HepG2 (cell line): ENCODE results near the gene AGBL3. TPM values are rescaled to one million over a fixed set of nuclear protein-coding genes. Genes with fewer than 3 reads are reported as not detected.

Experiments
- AGO1 ChIP-seq: fragments of 200-400 bp; formaldehyde crosslinking; IDR thresholded peaks from 2 replicates; pipeline ENCODE4 v1.6.1; 2017; ENCODE audit warnings: mild to moderate bottlenecking, low read depth, low read length, moderate library complexity; ENCODE audit not compliant: poor library complexity, severe bottlenecking
- CAMTA2 ChIP-seq: sonication (generic); formaldehyde crosslinking; IDR thresholded peaks from 2 replicates; pipeline ENCODE4 v1.4.0; 2020; ENCODE audit warnings: mild to moderate bottlenecking, missing genetic modification reagents, borderline replicate concordance
- CEBPB ChIP-seq: IDR thresholded peaks from 2 replicates; pipeline ENCODE4 v1.6.1; 2011; ENCODE audit warnings: low read depth, low read length, improper control_type of control experiment, borderline replicate concordance
- CREM ChIP-seq, 2 experiments: sonication (generic) in 1 of 2; formaldehyde crosslinking in 1 of 2; IDR thresholded peaks; 2 replicates each; pipeline versions ENCODE4 v1.4.0 to v1.6.1; 2016 to 2020; ENCODE audit warnings: antibody characterized with exemption in 1 of 2, mild to moderate bottlenecking in 1 of 2, missing genetic modification reagents in 1 of 2
- CSRNP1 ChIP-seq: sonication (generic); formaldehyde crosslinking; IDR thresholded peaks from 2 replicates; pipeline ENCODE4 v1.8.1; 2023; ENCODE audit warnings: mild to moderate bottlenecking, missing genetic modification reagents
- GRHL1 ChIP-seq: sonication (generic); formaldehyde crosslinking; conservative IDR thresholded peaks from 2 replicates; pipeline ENCODE4 v1.8.0; 2022; ENCODE audit warnings: missing genetic modification reagents
- HMG20A ChIP-seq: IDR thresholded peaks from 2 replicates; pipeline ENCODE4 v1.6.1; 2016; ENCODE audit warnings: borderline replicate concordance
- MAFK ChIP-seq, 2 experiments: IDR thresholded peaks in 1 of 2; conservative IDR thresholded peaks in 1 of 2; 2 replicates each; pipeline ENCODE4 v1.6.1; 2011; ENCODE audit warnings: improper control_type of control experiment in 2 of 2, low read length in 2 of 2
- MBNL3 ChIP-seq: fragments of 250-450 bp; sonication (Bioruptor Pico); conservative IDR thresholded peaks from 2 replicates; pipeline ENCODE4 v1.8.0; 2022; ENCODE audit warnings: mild to moderate bottlenecking, inconsistent platforms
- MTA3 ChIP-seq: sonication (generic); formaldehyde crosslinking; IDR thresholded peaks from 2 replicates; pipeline ENCODE4 v1.4.0; 2020; ENCODE audit warnings: missing genetic modification reagents
- NCOA5 ChIP-seq: sonication (generic); formaldehyde crosslinking; IDR thresholded peaks from 2 replicates; pipeline ENCODE4 v1.4.0; 2020; ENCODE audit warnings: missing genetic modification reagents
- RBM22 ChIP-seq: fragments of 200-400 bp; formaldehyde crosslinking; optimal IDR thresholded peaks from 2 replicates; pipeline ENCODE3; 2017; ENCODE audit warnings: mild to moderate bottlenecking, low read length, moderate library complexity
- SAP130 ChIP-seq: IDR thresholded peaks from 2 replicates; pipeline ENCODE4 v1.6.1; 2016; ENCODE audit warnings: low read depth
- SP4 ChIP-seq: sonication (generic); formaldehyde crosslinking; IDR thresholded peaks from 2 replicates; pipeline ENCODE4 v1.8.1; 2023; ENCODE audit warnings: mild to moderate bottlenecking, missing genetic modification reagents
- TARDBP ChIP-seq: sonication (generic); formaldehyde crosslinking; IDR thresholded peaks from 2 replicates; pipeline ENCODE4 v1.8.0; 2022; ENCODE audit warnings: mild to moderate bottlenecking, missing genetic modification reagents
- YEATS2 ChIP-seq: sonication (generic); formaldehyde crosslinking; IDR thresholded peaks from 2 replicates; pipeline ENCODE4 v1.4.0; 2020; ENCODE audit warnings: missing genetic modification reagents, borderline replicate concordance
- ZBTB7B ChIP-seq: sonication (generic); formaldehyde crosslinking; IDR thresholded peaks from 2 replicates; pipeline ENCODE4 v1.4.0; 2020; ENCODE audit warnings: missing genetic modification reagents
- ZC3H13 ChIP-seq: sonication (generic); formaldehyde crosslinking; IDR thresholded peaks from 2 replicates; pipeline ENCODE4 v1.8.1; 2023; ENCODE audit warnings: mild to moderate bottlenecking, missing genetic modification reagents, moderate library complexity
- ZNF138 ChIP-seq: sonication (generic); formaldehyde crosslinking; IDR thresholded peaks from 2 replicates; pipeline ENCODE4 v1.5.0; 2020; ENCODE audit warnings: mild to moderate bottlenecking, low read depth, missing genetic modification reagents
- ZNF20 ChIP-seq: sonication (generic); formaldehyde crosslinking; IDR thresholded peaks from 2 replicates; pipeline ENCODE4 v1.4.0; 2020; ENCODE audit warnings: mild to moderate bottlenecking, moderate library complexity, missing genetic modification reagents
- ZNF839 ChIP-seq: sonication (generic); formaldehyde crosslinking; IDR thresholded peaks from 2 replicates; pipeline ENCODE4 v1.4.0; 2020; ENCODE audit warnings: missing genetic modification reagents, mild to moderate bottlenecking, borderline replicate concordance
- polyA plus RNA-seq, 8 experiments: library from polyadenylated mRNA; depleted of rRNA in 3 of 8; stranded (reverse) in 7 of 8; unstranded in 1 of 8; fragments of >200 nt; fragmentation: Illumina TruSeq in 4 of 8; extraction: Trizol in 4 of 8; gene quantifications; 2 replicates each; pipeline versions ENCODE4 v1.2.1 to v1.2.3, GENCODE V29; 2011 to 2016; ENCODE audit warnings: low read depth in 4 of 8, missing spikeins in 1 of 8, mixed read lengths in 1 of 8; ENCODE audit not compliant: insufficient read depth in 1 of 8
- total RNA-seq, 5 experiments: library from RNA; depleted of rRNA; stranded (reverse); fragments of >200 nt; fragmentation: Illumina TruSeq; extraction: Trizol; gene quantifications; 2 replicates each; pipeline ENCODE4 v1.2.3, GENCODE V29; 2016; ENCODE audit warnings: low read depth in 1 of 5
- TF ChIP-seq, protein P1 (sequence below): sonication (generic); formaldehyde crosslinking; IDR thresholded peaks from 2 replicates; pipeline ENCODE4 v1.4.0; 2020; ENCODE audit warnings: missing genetic modification reagents, borderline replicate concordance

The AGBL3 gene
- total and polyA plus RNA-seq, 2 of the 13 experiments (the other 11 are each of a cell fraction or from before 2014, with no cell fraction given): 2.2 to 7.2 TPM

GRCh38 chr7:135094472-135095237 lies 108.3 kb downstream of the AGBL3 start (continued):
- no peak for TF ChIP-seq GRHL1 (CRISPR knock-in tag)
- TF ChIP-seq, protein P1, sequence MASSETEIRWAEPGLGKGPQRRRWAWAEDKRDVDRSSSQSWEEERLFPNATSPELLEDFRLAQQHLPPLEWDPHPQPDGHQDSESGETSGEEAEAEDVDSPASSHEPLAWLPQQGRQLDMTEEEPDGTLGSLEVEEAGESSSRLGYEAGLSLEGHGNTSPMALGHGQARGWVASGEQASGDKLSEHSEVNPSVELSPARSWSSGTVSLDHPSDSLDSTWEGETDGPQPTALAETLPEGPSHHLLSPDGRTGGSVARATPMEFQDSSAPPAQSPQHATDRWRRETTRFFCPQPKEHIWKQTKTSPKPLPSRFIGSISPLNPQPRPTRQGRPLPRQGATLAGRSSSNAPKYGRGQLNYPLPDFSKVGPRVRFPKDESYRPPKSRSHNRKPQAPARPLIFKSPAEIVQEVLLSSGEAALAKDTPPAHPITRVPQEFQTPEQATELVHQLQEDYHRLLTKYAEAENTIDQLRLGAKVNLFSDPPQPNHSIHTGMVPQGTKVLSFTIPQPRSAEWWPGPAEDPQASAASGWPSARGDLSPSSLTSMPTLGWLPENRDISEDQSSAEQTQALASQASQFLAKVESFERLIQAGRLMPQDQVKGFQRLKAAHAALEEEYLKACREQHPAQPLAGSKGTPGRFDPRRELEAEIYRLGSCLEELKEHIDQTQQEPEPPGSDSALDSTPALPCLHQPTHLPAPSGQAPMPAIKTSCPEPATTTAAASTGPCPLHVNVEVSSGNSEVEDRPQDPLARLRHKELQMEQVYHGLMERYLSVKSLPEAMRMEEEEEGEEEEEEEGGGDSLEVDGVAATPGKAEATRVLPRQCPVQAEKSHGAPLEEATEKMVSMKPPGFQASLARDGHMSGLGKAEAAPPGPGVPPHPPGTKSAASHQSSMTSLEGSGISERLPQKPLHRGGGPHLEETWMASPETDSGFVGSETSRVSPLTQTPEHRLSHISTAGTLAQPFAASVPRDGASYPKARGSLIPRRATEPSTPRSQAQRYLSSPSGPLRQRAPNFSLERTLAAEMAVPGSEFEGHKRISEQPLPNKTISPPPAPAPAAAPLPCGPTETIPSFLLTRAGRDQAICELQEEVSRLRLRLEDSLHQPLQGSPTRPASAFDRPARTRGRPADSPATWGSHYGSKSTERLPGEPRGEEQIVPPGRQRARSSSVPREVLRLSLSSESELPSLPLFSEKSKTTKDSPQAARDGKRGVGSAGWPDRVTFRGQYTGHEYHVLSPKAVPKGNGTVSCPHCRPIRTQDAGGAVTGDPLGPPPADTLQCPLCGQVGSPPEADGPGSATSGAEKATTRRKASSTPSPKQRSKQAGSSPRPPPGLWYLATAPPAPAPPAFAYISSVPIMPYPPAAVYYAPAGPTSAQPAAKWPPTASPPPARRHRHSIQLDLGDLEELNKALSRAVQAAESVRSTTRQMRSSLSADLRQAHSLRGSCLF (CRISPR knock-in tag): no peak
- TF ChIP-seq MAFK (conservative IDR thresholded peaks at IDR 0.05 in 1 of 2, IDR thresholded peaks at IDR 0.05 in 1 of 2; ENCODE audit: low read length in 2 of 2): no peak
- TF ChIP-seq HMG20A (CRISPR knock-in tag): peak; percentile 57; the same call in 1 of the 2 replicates
- no peak for TF ChIP-seq SP4 (CRISPR knock-in tag)
- 0 out of 2 replicates have a peak, but pooled peaks have one; percentile 27 for TF ChIP-seq TARDBP (CRISPR knock-in tag)
- no peak for TF ChIP-seq CSRNP1 (CRISPR knock-in tag)
- no peak for TF ChIP-seq AGO1
- TF ChIP-seq CAMTA2: no peak
- no peak for TF ChIP-seq ZC3H13
- TF ChIP-seq ZBTB7B (CRISPR knock-in tag): 0 out of 2 replicates have a peak, but pooled peaks have one; percentile 71
- no peak for TF ChIP-seq MTA3
- no peak for TF ChIP-seq MBNL3 (CRISPR knock-in tag)
- no peak for TF ChIP-seq ZNF20 (CRISPR knock-in tag)
- TF ChIP-seq YEATS2 (CRISPR knock-in tag): no peak
- no peak for TF ChIP-seq ZNF138 (CRISPR knock-in tag)
- peak; percentile 63 for TF ChIP-seq CEBPB
- 0 out of 2 replicates have a peak, but pooled peaks have one; percentile 17 for TF ChIP-seq CREM (IDR thresholded peaks at IDR 0.05)
- no peak for TF ChIP-seq CREM (CRISPR knock-in tag; IDR thresholded peaks at IDR 0.05)
- TF ChIP-seq ZNF839 (CRISPR knock-in tag): no peak
- TF ChIP-seq NCOA5 (CRISPR knock-in tag): no peak
- 0 out of 2 replicates have a peak, but pooled peaks have one; percentile 16 for TF ChIP-seq SAP130
- no peak for TF ChIP-seq RBM22
